ENCODE data around the gene ICAM1.

Gene ICAM1

GRCh38 chr19:10256970-10257615 is 13.8 kb upstream of the ICAM1 start:
- peaks cover 34% of the 10 kb centered on the region for H3K36me3 ChIP-seq (ENCODE audit: control insufficient read depth, insufficient read depth, low read length)
- no peak for TF ChIP-seq CTCF (IDR thresholded peaks at IDR 0.05; ENCODE audit: insufficient read depth, low read length, poor library complexity, severe bottlenecking)
- DNase-seq (ENCODE audit: extremely low read depth, insufficient read length), result no peak

GRCh38 chr19:10258080-10258710 is 12.7 kb upstream of the ICAM1 start:
- Histone ChIP-seq H3K4me3 (replicated peaks; ENCODE audit: low read depth, low read length) (no peak overlapping the region), H3K27me3 (replicated peaks; ENCODE audit: control insufficient read depth, insufficient read depth, low read length) (no peaks in the 10 kb centered on the region), H3K36me3 (ENCODE audit: control insufficient read depth, insufficient read depth, low read length) (peaks cover 34% of the 10 kb centered on the region)
- no peak for DNase-seq (ENCODE audit: extremely low read depth, insufficient read length)
- TF ChIP-seq CTCF (IDR thresholded peaks at IDR 0.05; ENCODE audit: insufficient read depth, low read length, poor library complexity, severe bottlenecking), result no peak

More at GRCh38 chr19:10256970-10257615, 13.8 kb upstream of the ICAM1 start:
- Histone ChIP-seq H3K4me3 (replicated peaks; ENCODE audit: low read depth, low read length) (no peak overlapping the region), H3K27me3 (replicated peaks; ENCODE audit: control insufficient read depth, insufficient read depth, low read length) (no peaks in the 10 kb centered on the region)

GRCh38 chr19:10259162-10259905 is 11.6 kb upstream of the ICAM1 start:
- DNase-seq (ENCODE audit: extremely low read depth, insufficient read length), result peak; percentile 70
- peak; percentile 80 for TF ChIP-seq CTCF (IDR thresholded peaks at IDR 0.05; ENCODE audit: insufficient read depth, low read length, poor library complexity, severe bottlenecking)
- peaks cover 31% of the 10 kb centered on the region for H3K36me3 ChIP-seq (ENCODE audit: control insufficient read depth, insufficient read depth, low read length)
- H3K27me3 ChIP-seq (replicated peaks; ENCODE audit: control insufficient read depth, insufficient read depth, low read length), result no peaks in the 10 kb centered on the region
- no peak overlapping the region for H3K4me3 ChIP-seq (replicated peaks; ENCODE audit: low read depth, low read length)

- DNase-seq (ENCODE audit: extremely low read depth, insufficient read length), result no peak
- Histone ChIP-seq H3K27me3 (replicated peaks; ENCODE audit: control insufficient read depth, insufficient read depth, low read length) (no peaks in the 10 kb centered on the region), H3K36me3 (ENCODE audit: control insufficient read depth, insufficient read depth, low read length) (peaks cover 26% of the 10 kb centered on the region), H3K4me3 (replicated peaks; ENCODE audit: low read depth, low read length) (no peak overlapping the region)
- no peak for TF ChIP-seq CTCF (IDR thresholded peaks at IDR 0.05; ENCODE audit: insufficient read depth, low read length, poor library complexity, severe bottlenecking)
Observed at GRCh38 chr19:10260141-10260584, 10.8 kb upstream of the ICAM1 start.

DNA sequence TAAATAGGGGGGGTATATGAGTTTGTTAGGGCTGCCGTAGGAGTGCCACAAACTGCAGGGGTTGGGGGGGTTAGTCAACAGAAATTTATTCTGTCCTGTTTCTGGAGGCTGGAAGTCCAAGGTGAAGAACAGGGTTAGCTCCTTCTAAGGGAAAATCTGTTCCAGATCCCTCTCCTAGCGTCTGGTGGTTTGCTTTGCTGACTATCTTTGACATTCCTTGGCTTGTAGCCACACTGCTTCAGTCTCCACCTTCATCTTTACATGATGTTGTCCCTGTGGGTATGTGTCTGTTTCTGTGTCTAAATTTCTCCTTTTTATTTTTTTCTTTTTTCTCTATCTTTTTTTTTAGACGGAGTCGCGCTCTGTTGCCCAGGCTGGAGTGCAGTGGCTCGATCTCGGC is 8.1 kb upstream of the ICAM1 start:
- Histone ChIP-seq H3K4me3 (replicated peaks; ENCODE audit: low read depth, low read length) (no peak overlapping the region), H3K36me3 (ENCODE audit: control insufficient read depth, insufficient read depth, low read length) (peaks cover 10% of the 10 kb centered on the region), H3K27me3 (replicated peaks; ENCODE audit: control insufficient read depth, insufficient read depth, low read length) (no peaks in the 10 kb centered on the region)
- TF ChIP-seq CTCF (IDR thresholded peaks at IDR 0.05; ENCODE audit: insufficient read depth, low read length, poor library complexity, severe bottlenecking), result no peak
- no peak for DNase-seq (ENCODE audit: extremely low read depth, insufficient read length)

All from GM06990 (cell line).